Breast epithelium (tissue), 3 donors: Measurements from ENCODE around the gene HAND1.

ENCODE experiments used
- CTCF ChIP-seq, 3 donors: fragments of 450-650 bp; IDR thresholded peaks; one replicate each; pipeline ENCODE4 v1.5.1; 2016 to 2017; ENCODE audit warnings: antibody characterized with exemption in 3 of 3, mild to moderate bottlenecking in 3 of 3, moderate library complexity in 3 of 3
- POLR2A ChIP-seq: fragments of 450-650 bp; IDR thresholded peaks from one replicate; pipeline ENCODE4 v1.6.1; 2016; ENCODE audit warnings: antibody characterized with exemption, mild to moderate bottlenecking, moderate library complexity
- POLR2AphosphoS5 ChIP-seq, 3 donors: sonication (generic); formaldehyde crosslinking; IDR thresholded peaks; one replicate each; pipeline ENCODE4 v1.6.1; 2017; ENCODE audit warnings: antibody characterized with exemption in 3 of 3

DNA sequence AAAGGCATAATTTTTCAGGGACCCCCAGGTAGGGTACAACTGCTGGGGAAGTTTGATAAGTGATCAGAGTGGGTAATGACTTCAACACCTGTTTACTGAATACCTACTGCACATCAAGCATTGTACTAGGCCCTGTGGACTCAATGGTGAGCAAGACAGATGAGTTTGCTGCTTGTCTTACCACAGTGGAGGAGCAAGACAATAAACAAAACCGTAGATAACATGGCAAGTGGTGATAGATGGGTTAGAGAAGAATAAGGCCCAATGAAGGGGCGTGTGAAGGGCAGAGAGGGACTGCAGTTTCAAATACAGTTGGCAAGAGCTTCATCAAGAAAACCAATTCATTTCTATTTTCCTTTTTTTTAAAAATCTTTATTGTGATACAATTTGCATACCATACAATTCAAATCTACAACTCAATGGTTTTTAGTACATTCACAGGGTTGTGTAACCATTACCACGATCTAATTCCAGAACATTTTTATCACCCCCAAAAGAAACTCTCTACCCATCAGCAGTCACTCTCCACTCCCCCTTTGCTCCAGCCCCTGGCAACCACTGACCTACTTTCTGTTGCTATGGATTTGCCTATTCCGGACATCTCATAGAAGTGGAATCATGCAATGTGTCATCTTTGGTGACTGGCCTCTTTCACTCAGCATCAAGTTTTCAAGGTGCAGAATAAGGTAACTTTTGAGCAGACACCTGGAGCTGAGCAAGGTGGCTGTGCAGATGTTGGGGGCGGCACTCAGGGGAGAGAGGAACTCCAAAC lies 31.9 kb upstream of the HAND1 start:
- TF ChIP-seq CTCF (IDR thresholded peaks at IDR 0.05) (no peak), POLR2A (no peak), POLR2AphosphoS5 (IDR thresholded peaks at IDR 0.05) (no peak)
